Stimulated activated CD4-positive, alpha-beta T cell treated with anti-CD3 and anti-CD28 coated beads, Interleukin-15, amount 100 ng/mL, for 1 hour (primary cell): ENCODE data around the gene MOGAT1.
A peak's percentile ranks its signal among the peaks of the same experiment; 100 is the strongest.
"Not testable (repeated sequence)": the region's sequence is repeated elsewhere in the genome, so short reads cannot be mapped to it uniquely, and the experiment has no call there.

Experiments used
- DNase-seq, 2 donors: peaks; one replicate each; pipeline ENCODE4 v3.0.0-alpha.2; 2020; ENCODE audit warnings: low read depth in 1 of 2, low spot score in 1 of 2

MOGAT1 gene

GRCh38 chr2:222670191-222671038 is 1.0 kb upstream of the MOGAT1 start:
- DNase-seq, result no peak

GRCh38 chr2:222672068-222672401 is 577 bp downstream of the MOGAT1 start:
- DNase-seq, result no peak

- DNase-seq, result no peak
Measured at GRCh38 chr2:222673273-222673672, 1.8 kb downstream of the MOGAT1 start.

- no peak for DNase-seq
Measured at GRCh38 chr2:222673883-222674282, 2.4 kb downstream of the MOGAT1 start.

DNA sequence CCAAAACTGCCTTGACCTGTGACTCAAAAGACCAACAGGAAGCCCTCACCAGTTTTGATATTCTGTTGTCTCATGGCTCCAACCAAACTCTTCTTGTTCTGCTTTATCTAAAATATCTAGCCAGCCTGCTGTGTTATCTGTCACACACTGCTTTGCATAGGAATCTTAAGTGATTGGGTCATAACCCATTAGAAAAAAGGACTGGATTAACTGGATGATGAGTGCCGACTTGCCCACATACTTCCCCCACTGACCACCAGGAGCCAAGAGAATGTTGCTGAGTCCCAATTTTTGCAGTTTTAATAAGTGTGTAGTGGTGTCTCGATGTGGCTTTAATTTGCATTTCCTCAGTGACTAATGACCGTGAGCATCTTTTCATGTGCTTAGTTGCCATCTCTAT is 6.5 kb downstream of the MOGAT1 start:
- DNase-seq, result no peak

DNA sequence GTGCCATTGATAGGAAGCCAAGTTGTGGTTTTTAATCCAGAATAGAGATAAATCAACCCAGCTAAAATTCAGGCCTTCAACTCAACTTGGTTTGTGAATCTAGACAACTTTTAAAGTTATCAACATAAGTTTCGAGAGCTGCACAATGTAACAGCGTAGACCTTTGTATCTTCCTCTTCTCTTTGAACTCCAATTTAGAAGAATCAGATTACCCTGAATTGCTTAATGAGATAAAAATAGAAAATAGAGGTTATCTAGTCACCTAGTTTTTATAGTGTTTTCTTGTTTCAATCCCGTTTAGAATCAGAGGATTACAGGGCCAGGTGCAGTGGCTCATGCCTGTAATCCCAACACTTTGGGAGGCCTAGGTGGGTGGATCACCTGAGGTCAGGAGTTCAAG is 12.3 kb downstream of the MOGAT1 start:
- DNase-seq, result no peak

DNA sequence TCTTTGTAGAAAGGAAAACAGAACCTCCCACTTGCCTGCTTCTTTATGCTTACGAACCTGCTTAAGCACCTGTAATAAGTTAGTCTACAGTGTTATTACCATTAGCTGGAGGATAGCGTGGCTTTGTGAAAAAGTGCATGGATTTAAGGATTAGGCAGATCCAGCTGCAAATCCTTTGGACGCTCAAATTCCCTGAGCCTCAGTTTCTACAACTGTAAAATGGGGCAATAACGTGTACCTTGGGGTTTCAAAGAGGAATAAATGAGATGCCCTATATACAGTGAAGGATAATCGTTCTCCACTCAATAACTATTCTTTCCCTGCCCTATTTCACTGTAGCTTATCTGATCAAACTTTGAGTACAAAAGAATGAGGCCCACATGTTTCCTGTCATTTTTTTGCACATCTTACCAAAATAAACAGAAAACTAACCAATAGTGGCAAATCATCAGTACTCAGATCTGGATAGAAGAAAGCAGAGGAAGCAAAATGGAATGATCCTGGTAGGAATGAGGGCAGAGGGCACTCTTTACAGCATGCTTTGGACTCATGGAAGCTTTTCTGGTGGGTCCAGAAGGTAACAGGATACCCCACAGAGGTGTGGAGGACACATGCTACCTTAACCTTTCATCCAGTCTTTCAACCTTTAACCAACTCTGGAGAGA is 14.8 kb downstream of the MOGAT1 start:
- DNase-seq, result no peak

GRCh38 chr2:222688917-222689316 is 17.5 kb downstream of the MOGAT1 start:
- DNase-seq, result no peak

GRCh38 chr2:222689322-222689721 is 17.9 kb downstream of the MOGAT1 start:
- no peak for DNase-seq

DNA sequence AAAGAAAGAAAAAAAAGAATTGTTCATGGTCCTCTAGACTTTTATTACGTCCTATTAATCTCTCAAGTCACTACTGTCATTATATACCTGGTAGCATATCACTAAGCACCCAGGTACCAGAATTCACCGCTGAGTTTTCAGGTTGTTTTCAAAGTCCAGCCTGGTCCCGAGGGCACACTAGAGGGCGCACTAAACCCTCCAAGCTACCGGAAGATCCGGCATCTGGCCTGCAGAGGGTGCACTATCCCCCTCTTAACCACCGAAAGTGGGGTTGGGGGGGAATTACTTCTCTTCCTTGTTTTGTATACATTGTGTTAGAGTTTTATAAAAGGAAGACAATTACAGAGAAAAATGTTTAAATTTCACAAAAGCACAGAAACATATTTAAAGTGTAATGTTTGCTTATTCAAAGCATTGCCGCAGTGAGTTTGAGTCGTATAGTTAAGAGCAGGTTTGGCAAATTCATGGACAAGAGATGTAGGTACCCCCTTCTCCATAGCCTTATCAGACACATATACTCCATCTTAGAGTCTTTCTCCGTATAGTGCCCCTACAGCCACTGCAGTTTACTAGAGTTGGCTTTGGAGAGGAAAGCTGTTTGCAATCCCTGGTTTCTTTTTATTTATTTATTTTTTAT is 19.2 kb downstream of the MOGAT1 start:
- peak; percentile 35 to 51 for DNase-seq

DNA sequence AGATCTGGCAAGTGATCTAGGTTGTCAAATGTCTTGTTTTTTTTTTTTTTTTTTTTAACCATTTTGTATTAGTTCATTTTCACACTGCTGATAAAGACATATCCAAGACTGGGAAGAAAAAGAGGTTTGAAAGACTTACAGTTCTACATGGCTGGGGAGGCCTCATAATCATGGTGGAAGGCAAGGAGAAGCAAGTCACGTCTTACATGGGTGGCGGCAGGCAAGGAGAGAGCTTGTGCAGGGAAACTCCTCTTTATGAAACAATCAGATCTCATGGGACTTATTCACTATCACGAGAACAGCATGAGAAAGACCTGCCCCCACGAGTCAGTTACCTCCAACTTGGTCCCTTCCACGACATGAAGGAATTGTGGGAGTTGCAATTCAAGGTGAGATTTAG is 22.0 kb downstream of the MOGAT1 start:
- DNase-seq, result not testable (repeated sequence)

GRCh38 chr2:222693837-222694236 is 22.4 kb downstream of the MOGAT1 start:
- DNase-seq, result no peak

GRCh38 chr2:222698276-222698675 is 26.8 kb downstream of the MOGAT1 start:
- no peak for DNase-seq

DNA sequence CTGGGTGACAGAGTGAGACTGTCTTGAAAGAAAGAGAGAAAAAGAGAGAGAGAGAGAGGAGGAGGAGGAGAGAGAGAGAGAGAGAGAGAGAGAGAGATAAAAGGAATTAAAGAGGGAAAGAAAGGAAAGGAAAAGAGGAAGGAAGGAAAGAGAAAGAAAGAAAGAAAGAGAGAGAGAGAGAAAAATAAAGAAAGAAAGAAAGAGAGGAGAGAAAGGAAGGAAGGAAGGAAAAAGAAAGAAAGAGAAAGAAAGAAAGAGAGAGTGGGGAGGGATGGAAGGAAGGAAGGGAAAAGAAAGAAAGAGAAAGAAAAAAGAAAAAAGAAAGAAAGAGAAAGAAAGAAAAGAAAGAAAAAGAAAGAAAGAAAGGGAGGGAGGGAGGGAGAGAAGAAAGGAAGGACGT is 29.8 kb downstream of the MOGAT1 start:
- DNase-seq, result no peak

- DNase-seq, result no peak
Measured at GRCh38 chr2:222701721-222702131, 30.3 kb downstream of the MOGAT1 start.

DNA sequence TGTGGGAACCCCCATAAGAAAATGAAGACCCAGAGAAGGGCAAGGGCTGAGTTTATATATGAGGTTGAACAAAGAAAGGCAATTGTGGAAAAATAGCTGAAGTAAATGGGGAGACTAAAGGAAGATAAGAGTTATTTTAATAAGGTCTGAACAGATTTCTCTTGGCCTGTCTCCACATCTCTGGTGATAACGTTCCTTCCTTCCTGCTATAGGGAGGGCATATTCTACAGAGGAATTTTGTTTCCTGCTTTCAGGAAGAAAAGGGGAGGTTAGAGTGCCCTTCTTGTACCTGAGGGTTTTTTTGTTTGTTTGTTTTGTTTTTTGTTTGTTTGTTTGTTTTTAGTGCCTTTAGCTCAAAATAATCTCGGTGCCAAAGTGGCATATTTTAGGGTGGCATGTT is 31.6 kb downstream of the MOGAT1 start:
- no peak for DNase-seq

DNA sequence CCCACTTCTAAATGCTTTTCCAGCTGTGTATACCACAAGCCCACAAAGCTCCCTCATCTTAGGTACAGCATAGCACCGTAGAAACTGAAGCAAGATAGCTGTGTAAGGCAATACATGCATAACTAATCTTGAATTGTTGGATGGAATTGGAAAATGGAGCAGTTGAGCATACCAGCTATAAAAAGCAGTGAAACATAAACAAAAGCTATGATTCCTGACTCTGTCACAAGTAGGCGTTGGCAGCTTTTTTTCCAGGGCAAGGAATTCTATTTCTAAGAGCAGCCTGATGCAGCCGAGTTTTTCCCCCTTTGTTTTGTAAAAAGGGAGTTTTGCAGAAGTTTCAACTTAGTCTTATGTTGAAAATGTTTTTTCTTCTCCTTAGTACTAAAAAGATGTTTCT is 32.4 kb downstream of the MOGAT1 start:
- no peak for DNase-seq

GRCh38 chr2:222706616-222707015 is 35.2 kb downstream of the MOGAT1 start:
- DNase-seq, result no peak

- DNase-seq, result no peak
Measured at GRCh38 chr2:222707102-222707688, 35.7 kb downstream of the MOGAT1 start.

DNA sequence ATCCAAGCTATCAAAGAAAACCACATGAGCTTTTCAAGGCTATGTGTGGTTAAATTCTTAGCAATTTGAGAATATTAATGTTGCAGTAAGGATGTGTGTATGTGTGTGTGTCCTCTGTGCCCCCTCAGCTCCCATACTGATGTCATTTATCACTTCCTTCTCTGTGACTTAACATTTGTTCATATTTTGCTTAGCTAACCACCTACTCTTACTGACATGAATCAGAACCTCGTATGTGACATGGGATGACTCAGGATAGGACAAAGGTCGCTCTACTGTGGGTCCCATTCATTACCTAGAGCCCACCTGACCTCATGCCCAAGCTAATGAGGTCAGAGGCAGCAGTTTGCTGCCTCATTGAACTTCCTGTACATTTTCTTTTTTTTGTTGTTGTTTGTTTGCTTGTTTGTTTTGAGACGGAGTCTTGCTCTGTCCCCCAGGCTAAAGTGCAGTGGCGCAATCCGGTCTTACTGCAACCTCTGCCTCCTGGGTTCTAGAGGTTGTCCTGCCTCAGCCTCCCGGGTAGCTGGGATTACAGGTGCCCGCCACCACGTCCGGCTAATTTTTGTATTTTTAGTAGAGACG is 36.3 kb downstream of the MOGAT1 start:
- DNase-seq, result no peak

- DNase-seq, result peak; percentile 47 to 70
Measured at GRCh38 chr2:222708274-222708710, 36.8 kb downstream of the MOGAT1 start.
